H1 (cell line): ENCODE measurements around the gene AGT. TPM values are rescaled to one million over a fixed set of nuclear protein-coding genes. Genes with fewer than 3 reads are reported as not detected.

Experiments
- CTCF ChIA-PET: fragments of 300-600 bp; sonication (Branson Sonifier 250); formaldehyde crosslinking; loops from one replicate; lab custom pipeline; 2021; ENCODE audit not compliant: partially characterized antibody; lab: Charles Lee
- POLR2A ChIA-PET: fragments of 300-600 bp; sonication (Branson Sonifier 250); formaldehyde crosslinking; loops from one replicate; lab custom pipeline; 2021; ENCODE audit warnings: inconsistent platforms; ENCODE audit not compliant: partially characterized antibody; lab: Charles Lee
- DNase-seq, 2 experiments: peaks; one replicate each; pipeline versions ENCODE4 v3.0.0 to v3.0.0-alpha.2; 2010 to 2022; ENCODE audit warnings: low spot score in 2 of 2, low read depth in 1 of 2, mixed read lengths in 1 of 2
- FAIRE-seq: peaks from 2 replicates; lab custom pipeline; 2011; peaks lifted over from hg19 to GRCh38; lab: Jason Lieb, UNC
- H2AFZ ChIP-seq: 2 replicates; pipeline ENCODE4 v1.8.1; 2012; ENCODE audit warnings: low read length, inconsistent platforms
- H2AK5ac ChIP-seq: 2 replicates; pipeline ENCODE4 v1.6.1; 2013; ENCODE audit warnings: low read depth, low read length
- H2BK120ac ChIP-seq: replicated peaks from 2 replicates; pipeline ENCODE3; 2013; ENCODE audit warnings: low read depth, low read length, inconsistent platforms
- H2BK12ac ChIP-seq: 2 replicates; pipeline ENCODE4 v1.6.1; 2013; ENCODE audit warnings: low read depth, low read length
- H2BK15ac ChIP-seq: 2 replicates; pipeline ENCODE4 v1.6.1; 2013; ENCODE audit warnings: low read length
- H2BK20ac ChIP-seq: 2 replicates; pipeline ENCODE4 v1.6.1; 2013; ENCODE audit warnings: low read length
- H2BK5ac ChIP-seq: 2 replicates; pipeline ENCODE4 v1.6.1; 2013; ENCODE audit warnings: low read depth, low read length
- H3K14ac ChIP-seq: 2 replicates; pipeline ENCODE4 v1.6.1; 2013; ENCODE audit warnings: inconsistent platforms; ENCODE audit not compliant: insufficient read length
- H3K18ac ChIP-seq: 2 replicates; pipeline ENCODE4 v1.6.1; 2013; ENCODE audit warnings: low read length; ENCODE audit errors: extremely low read depth
- H3K23ac ChIP-seq: 2 replicates; pipeline ENCODE4 v1.6.1; 2013; ENCODE audit warnings: inconsistent platforms; ENCODE audit not compliant: insufficient read length
- H3K23me2 ChIP-seq: 2 replicates; pipeline ENCODE4 v1.6.1; 2013; ENCODE audit warnings: low read depth, low read length
- H3K27ac ChIP-seq: 2 replicates; pipeline ENCODE4 v1.6.1; 2011; ENCODE audit warnings: low read depth, low read length, inconsistent platforms
- H3K27me3 ChIP-seq, 4 experiments: replicated peaks in 1 of 4; 1 replicate in 1 of 4; 2 replicates in 3 of 4; pipeline versions ENCODE4 v1.6.1 to v1.8.1; 2011 to 2013; ENCODE audit warnings: low read length in 3 of 4, mild to moderate bottlenecking in 3 of 4, inconsistent platforms in 2 of 4, mixed read lengths in 2 of 4, moderate library complexity in 1 of 4; ENCODE audit not compliant: control insufficient read depth in 3 of 4, insufficient read depth in 3 of 4; ENCODE audit errors: extremely low read depth in 1 of 4
- H3K36me3 ChIP-seq, 4 experiments: 2 replicates each; pipeline versions ENCODE4 v1.6.1 to v1.8.1; 2011 to 2013; ENCODE audit warnings: mild to moderate bottlenecking in 4 of 4, low read length in 3 of 4, moderate library complexity in 2 of 4, control low read depth in 1 of 4, inconsistent platforms in 1 of 4; ENCODE audit not compliant: insufficient read depth in 4 of 4, control insufficient read depth in 2 of 4
- H3K4ac ChIP-seq: replicated peaks from 2 replicates; pipeline ENCODE3; 2013; ENCODE audit warnings: low read length, low read depth, mixed read lengths, inconsistent platforms; ENCODE audit not compliant: insufficient read length
- H3K4me1 ChIP-seq, 4 experiments: replicated peaks in 1 of 4; 1 replicate in 1 of 4; 2 replicates in 3 of 4; pipeline versions ENCODE4 v1.6.1 to v1.8.1; 2011 to 2013; ENCODE audit warnings: low read length in 3 of 4, inconsistent platforms in 2 of 4, mixed read lengths in 1 of 4; ENCODE audit not compliant: insufficient read depth in 4 of 4, control insufficient read depth in 3 of 4
- H3K4me2 ChIP-seq, 2 experiments: 2 replicates each; pipeline versions ENCODE4 v1.6.1 to v1.8.1; 2011 to 2013; ENCODE audit warnings: low read depth in 2 of 2, low read length in 2 of 2, control low read depth in 1 of 2, inconsistent platforms in 1 of 2, mild to moderate bottlenecking in 1 of 2; ENCODE audit not compliant: insufficient read depth in 1 of 2
- H3K4me3 ChIP-seq, 4 experiments: fragments of 200-600, 300-600 bp in 1 of 4; sonication (generic), shearing (Covaris generic), sonication (Bioruptor Twin) in 1 of 4; 2 replicates each; pipeline versions ENCODE4 v1.5.1 to v1.8.1; 2011 to 2016; ENCODE audit warnings: low read length in 4 of 4, low read depth in 3 of 4, control low read depth in 2 of 4, inconsistent platforms in 2 of 4, mild to moderate bottlenecking in 2 of 4, mixed read lengths in 1 of 4, moderate library complexity in 1 of 4; ENCODE audit not compliant: insufficient read depth in 2 of 4; ENCODE audit errors: extremely low read depth in 1 of 4
- H3K56ac ChIP-seq: replicated peaks from 2 replicates; pipeline ENCODE3; 2013; ENCODE audit warnings: low read depth, mild to moderate bottlenecking, mixed read lengths, low read length, inconsistent platforms; ENCODE audit not compliant: insufficient read length
- H3K79me1 ChIP-seq: 2 replicates; pipeline ENCODE4 v1.6.1; 2013; ENCODE audit warnings: low read depth, low read length, control low read depth
- H3K79me2 ChIP-seq, 2 experiments: 2 replicates each; pipeline versions ENCODE4 v1.6.1 to v1.8.1; 2012 to 2013; ENCODE audit warnings: low read length in 2 of 2, mild to moderate bottlenecking in 2 of 2, inconsistent platforms in 1 of 2; ENCODE audit not compliant: insufficient read depth in 2 of 2, control insufficient read depth in 1 of 2
- H3K9ac ChIP-seq, 4 experiments: replicated peaks in 1 of 4; 1 replicate in 1 of 4; 2 replicates in 3 of 4; pipeline versions ENCODE4 v1.6.1 to v1.8.1; 2011 to 2013; ENCODE audit warnings: low read depth in 3 of 4, low read length in 3 of 4, control low read depth in 2 of 4, mild to moderate bottlenecking in 2 of 4, moderate library complexity in 2 of 4, inconsistent platforms in 1 of 4; ENCODE audit errors: extremely low read depth in 1 of 4
- H3K9me3 ChIP-seq, 2 experiments: 2 replicates each; pipeline versions ENCODE4 v1.6.1 to v1.8.1; 2012 to 2013; ENCODE audit warnings: mild to moderate bottlenecking in 2 of 2, moderate library complexity in 2 of 2, control low read depth in 1 of 2, inconsistent platforms in 1 of 2, low read depth in 1 of 2, low read length in 1 of 2, mixed read lengths in 1 of 2; ENCODE audit not compliant: insufficient read depth in 2 of 2
- H4K20me1 ChIP-seq, 2 experiments: replicated peaks in 1 of 2; 2 replicates each; pipeline versions ENCODE3 to v1.8.1; 2011 to 2013; ENCODE audit warnings: inconsistent platforms in 2 of 2, low read length in 2 of 2, mild to moderate bottlenecking in 1 of 2; ENCODE audit not compliant: insufficient read depth in 2 of 2, control insufficient read depth in 1 of 2
- H4K5ac ChIP-seq: 2 replicates; pipeline ENCODE4 v1.6.1; 2013; ENCODE audit warnings: low read length, low read depth, mixed read lengths, inconsistent platforms; ENCODE audit not compliant: insufficient read length
- H4K8ac ChIP-seq: 2 replicates; pipeline ENCODE4 v1.8.0; 2013; ENCODE audit warnings: mild to moderate bottlenecking, moderate library complexity, low read length, inconsistent platforms; ENCODE audit not compliant: insufficient read depth; ENCODE audit errors: extremely low read depth
- H4K91ac ChIP-seq: replicated peaks from 2 replicates; pipeline ENCODE3; 2013; ENCODE audit warnings: low read length, mixed read lengths, inconsistent platforms; ENCODE audit not compliant: insufficient read length
- ATF2 ChIP-seq: IDR thresholded peaks from 2 replicates; pipeline ENCODE4 v1.6.1; 2012; ENCODE audit warnings: low read length, inconsistent platforms
- BACH1 ChIP-seq: IDR thresholded peaks from 2 replicates; pipeline ENCODE4 v1.6.1; 2012; ENCODE audit warnings: low read length, improper control_type of control experiment
- BCL11A ChIP-seq, 2 experiments: IDR thresholded peaks; one replicate each; pipeline ENCODE4 v1.6.1; 2011; ENCODE audit warnings: low read depth in 2 of 2, low read length in 2 of 2, mild to moderate bottlenecking in 2 of 2
- BRCA1 ChIP-seq: IDR thresholded peaks from 2 replicates; pipeline ENCODE4 v1.6.1; 2012; ENCODE audit warnings: low read depth, low read length, improper control_type of control experiment
- CBX5 ChIP-seq: fragments of 300-800, 300-1000 bp; sonication (generic); IDR thresholded peaks from 2 replicates; pipeline ENCODE4 v1.7.1; 2016; ENCODE audit warnings: antibody characterized with exemption, low read length, low read depth
- EP300 ChIP-seq, 2 experiments: IDR thresholded peaks; 1 replicate in 1 of 2; 2 replicates in 1 of 2; pipeline ENCODE4 v1.6.1; 2011 to 2012; ENCODE audit warnings: low read depth in 2 of 2, low read length in 2 of 2, mild to moderate bottlenecking in 2 of 2, borderline replicate concordance in 1 of 2, inconsistent platforms in 1 of 2, moderate library complexity in 1 of 2
- SIRT6 ChIP-seq: IDR thresholded peaks from one replicate; pipeline ENCODE4 v1.7.1; 2012; ENCODE audit warnings: low read length, inconsistent platforms
- TBP ChIP-seq: IDR thresholded peaks from 2 replicates; pipeline ENCODE4 v1.6.1; 2011; ENCODE audit warnings: low read depth, low read length, improper control_type of control experiment
- TCF12 ChIP-seq: IDR thresholded peaks from 2 replicates; pipeline ENCODE4 v1.6.1; 2011; ENCODE audit warnings: low read depth, mild to moderate bottlenecking, low read length
- USF2 ChIP-seq: IDR thresholded peaks from 2 replicates; pipeline ENCODE4 v1.6.1; 2011; ENCODE audit warnings: low read length, improper control_type of control experiment
- WGBS, 2 experiments: shearing (Covaris generic) in 1 of 2; methylation state at CpG; one replicate each; pipeline versions ENCODE4 v1.1.6 to v1.1.7; 2013 to 2015; ENCODE audit warnings: low lambda C conversion rate in 2 of 2, mixed read lengths in 2 of 2, inconsistent platforms in 1 of 2, low coverage in 1 of 2, missing lambda C conversion rate in 1 of 2; ENCODE audit not compliant: insufficient replicate concordance in 2 of 2, insufficient coverage in 1 of 2, insufficient read length in 1 of 2; ENCODE audit errors: extremely low coverage in 1 of 2, missing lambda C conversion rate in 1 of 2; 5-methylcytosine and 5-hydroxymethylcytosine counted together
- polyA plus RNA-seq, 7 experiments: library from polyadenylated mRNA; depleted of rRNA in 3 of 7; stranded (reverse) in 5 of 7; unstranded in 2 of 7; fragments of >200 nt in 5 of 7; fragments of 200-250 nt in 2 of 7; gene quantifications; 1 replicate in 5 of 7; 2 replicates in 1 of 7; 4 replicates in 1 of 7; pipeline versions ENCODE4 v1.2.1 to v1.2.3, GENCODE V29; 2011 to 2013; ENCODE audit warnings: missing spikeins in 2 of 7, mixed read lengths in 2 of 7
- total RNA-seq: library from RNA; stranded (reverse); fragmentation: NEBNext Ultra II Directional; extraction: Animal tissue kit (Norgen Biotek cat#: 25700); gene quantifications from 2 replicates; pipeline ENCODE4 v1.2.1, GENCODE V29; 2021

AGT gene
- total and polyA plus RNA-seq, 2 of the 8 experiments (the other 6 are each of a cell fraction or from before 2014, with no cell fraction given) = 0.20 TPM; not detected in 1

- no peak overlapping the region for H2AK5ac ChIP-seq
- H3K4me3 ChIP-seq = no peak overlapping the region
- FAIRE-seq (no peak), DNase-seq (no peak)
- no peak overlapping the region for H3K4ac ChIP-seq
- H3K56ac ChIP-seq = no peak overlapping the region
- no peak overlapping the region for H4K91ac ChIP-seq
- peaks cover 0 to 3% of the 10 kb centered on the region in 2 experiments; a peak in 1 of 4 replicates for H3K9me3 ChIP-seq
- no peak overlapping the region for H3K4me2 ChIP-seq
- H3K27me3 ChIP-seq = peaks cover 0 to 2% (median 0%) of the 10 kb centered on the region in 4 experiments; a peak in 2 of 7 replicates
- H3K27ac ChIP-seq = no peak overlapping the region
- H3K18ac ChIP-seq = no peak overlapping the region
- WGBS, 2 experiments = 50% methylated on average over 1 of the region's 2 CpGs; no CpG with 5 or more reads in 1 of the 2 experiments
- H2BK15ac ChIP-seq = no peak overlapping the region
- H2BK12ac ChIP-seq = no peak overlapping the region
- no peak overlapping the region for H3K9ac ChIP-seq
- no peak overlapping the region for H4K8ac ChIP-seq
- no peaks in the 10 kb centered on the region for H4K20me1 ChIP-seq
- H3K36me3 ChIP-seq = no peaks in the 10 kb centered on the region
- no peak overlapping the region for H2AFZ ChIP-seq
- H2BK5ac ChIP-seq = no peak overlapping the region
- H2BK120ac ChIP-seq = no peak overlapping the region
- H3K79me1 ChIP-seq = no peaks in the 10 kb centered on the region
- TF ChIP-seq USF2 (no peak), CBX5 (no peak), BCL11A (IDR thresholded peaks at IDR 0.05; ENCODE audit: low read depth in 2 of 2, low read length in 2 of 2) (no peak), EP300 (IDR thresholded peaks at IDR 0.05; ENCODE audit: borderline replicate concordance in 1 of 2, low read depth in 2 of 2, low read length in 2 of 2) (no peak), BACH1 (no peak), TBP (no peak), BRCA1 (no peak), SIRT6 (no peak), TCF12 (no peak), ATF2 (no peak)
- no peak overlapping the region for H4K5ac ChIP-seq
- ChIA-PET CTCF (interaction anchor here (1.1 to 2.2 kb wide), 3 partner anchors 11 to 37 kb away, joined by 3 to 8 read pairs (median 4); no protein-coding TSS in a partner anchor), POLR2A (interaction anchor here (0.5 kb wide), 1 partner anchor 1410 kb away, joined by 3 read pairs; no protein-coding TSS in a partner anchor)
- no peaks in the 10 kb centered on the region for H3K79me2 ChIP-seq
- H3K23ac ChIP-seq = no peak overlapping the region
- H2BK20ac ChIP-seq = no peak overlapping the region
- no peaks in the 10 kb centered on the region for H3K23me2 ChIP-seq
- no peaks in the 10 kb centered on the region for H3K4me1 ChIP-seq
- H3K14ac ChIP-seq = no peak overlapping the region
Observed at GRCh38 chr1:230735447-230735846, 21.5 kb upstream of the AGT start.
